Measurements from ENCODE around the gene MRAP2.
"Not testable (repeated sequence)": the region's sequence is repeated elsewhere in the genome, so short reads cannot be mapped to it uniquely, and the experiment has no call there.

The MRAP2 gene

GRCh38 chr6:84028350-84028749, 5.2 kb upstream of the MRAP2 start:
- no peak for FAIRE-seq
- DNase-seq (ENCODE audit: low spot score), result no peak

- FAIRE-seq; DNase-seq (ENCODE audit: low spot score): not testable (repeated sequence)
Measured at GRCh38 chr6:84032000-84032399, 1.6 kb upstream of the MRAP2 start.

GRCh38 chr6:84035484-84035883, 1.9 kb downstream of the MRAP2 start:
- DNase-seq (ENCODE audit: low spot score), result no peak
- FAIRE-seq, result no peak

GRCh38 chr6:84037425-84038089, 4.0 kb downstream of the MRAP2 start:
- no peak for DNase-seq (ENCODE audit: low spot score)
- FAIRE-seq, result no peak

- DNase-seq (ENCODE audit: low spot score) (no peak), FAIRE-seq (no peak)
Measured at GRCh38 chr6:84042603-84043002, 9.0 kb downstream of the MRAP2 start.

GRCh38 chr6:84043555-84043954, 10.0 kb downstream of the MRAP2 start:
- DNase-seq (ENCODE audit: low spot score), result no peak
- no peak for FAIRE-seq

GRCh38 chr6:84046755-84047154, 13.2 kb downstream of the MRAP2 start:
- FAIRE-seq (no peak), DNase-seq (ENCODE audit: low spot score) (no peak)

GRCh38 chr6:84048588-84048987, 15.0 kb downstream of the MRAP2 start:
- no peak for FAIRE-seq
- no peak for DNase-seq (ENCODE audit: low spot score)

- DNase-seq (ENCODE audit: low spot score), result no peak
- no peak for FAIRE-seq
Measured at GRCh38 chr6:84050408-84050807, 16.8 kb downstream of the MRAP2 start.

GRCh38 chr6:84052204-84052882, 18.8 kb downstream of the MRAP2 start:
- no peak for FAIRE-seq

GRCh38 chr6:84052883-84053241, 19.3 kb downstream of the MRAP2 start:
- FAIRE-seq, result no peak
- DNase-seq (ENCODE audit: low spot score), result no peak

More at GRCh38 chr6:84052204-84052882, 18.8 kb downstream of the MRAP2 start:
- DNase-seq (ENCODE audit: low spot score), result no peak

GRCh38 chr6:84055647-84056046, 22.1 kb downstream of the MRAP2 start:
- DNase-seq (ENCODE audit: low spot score) (no peak), FAIRE-seq (no peak)

GRCh38 chr6:84057908-84058307, 24.3 kb downstream of the MRAP2 start:
- no peak for DNase-seq (ENCODE audit: low spot score)
- no peak for FAIRE-seq

GRCh38 chr6:84059082-84059481, 25.5 kb downstream of the MRAP2 start:
- DNase-seq (ENCODE audit: low spot score) (no peak), FAIRE-seq (no peak)

- no peak for DNase-seq (ENCODE audit: low spot score)
- no peak for FAIRE-seq
Measured at GRCh38 chr6:84061174-84061573, 27.6 kb downstream of the MRAP2 start.

GRCh38 chr6:84061613-84062398, 28.2 kb downstream of the MRAP2 start:
- no peak for FAIRE-seq
- no peak for DNase-seq (ENCODE audit: low spot score)

- DNase-seq (ENCODE audit: low spot score), result no peak
- FAIRE-seq, result no peak
Measured at GRCh38 chr6:84062519-84063154, 29.1 kb downstream of the MRAP2 start.

- no peak for DNase-seq (ENCODE audit: low spot score)
- no peak for FAIRE-seq
Measured at GRCh38 chr6:84065693-84066290, 32.2 kb downstream of the MRAP2 start.

GRCh38 chr6:84066536-84066935, 33.0 kb downstream of the MRAP2 start:
- FAIRE-seq (no peak), DNase-seq (ENCODE audit: low spot score) (no peak)

GRCh38 chr6:84068873-84069272, 35.3 kb downstream of the MRAP2 start:
- not testable (repeated sequence) for FAIRE-seq; DNase-seq (ENCODE audit: low spot score)

- DNase-seq (ENCODE audit: low spot score), result no peak
- FAIRE-seq, result no peak
Measured at GRCh38 chr6:84072442-84072997, 38.9 kb downstream of the MRAP2 start.
